SW 1271 (cell line): ENCODE data around the gene PSG7.
A peak's percentile ranks its signal among the peaks of the same experiment; 100 is the strongest.
"Not testable (repeated sequence)": the region's sequence is repeated elsewhere in the genome, so short reads cannot be mapped to it uniquely, and the experiment has no call there.

ENCODE experiments used
- DNase-seq, 2 experiments: peaks; one replicate each; lab custom pipeline; 2025; lab: John Stamatoyannopoulos, UW

The PSG7 gene

DNA sequence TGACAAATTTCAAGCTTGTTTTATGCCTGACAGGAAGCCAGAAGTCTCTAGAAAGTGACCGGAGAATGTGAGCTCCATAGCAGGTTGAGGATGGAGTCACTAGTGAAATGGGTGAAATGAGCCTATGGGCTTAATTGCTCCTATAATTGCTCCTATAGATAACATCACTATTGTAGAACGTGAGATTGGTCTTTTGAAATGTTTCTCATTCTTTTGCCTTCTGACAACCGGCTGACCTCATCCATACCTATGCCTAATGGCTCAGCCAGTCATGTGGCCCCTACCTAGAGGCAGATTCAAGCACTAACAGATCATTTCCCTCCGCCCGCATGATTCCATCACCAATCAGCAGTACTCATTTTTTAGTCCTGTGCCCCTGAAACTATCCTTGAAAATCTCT, 23.5 kb downstream of the PSG7 start:
- DNase-seq = not testable (repeated sequence)

GRCh38 chr19:42912941-42913340, 24.1 kb downstream of the PSG7 start:
- not testable (repeated sequence) for DNase-seq

GRCh38 chr19:42911731-42912130, 25.3 kb downstream of the PSG7 start:
- not testable (repeated sequence) for DNase-seq

DNA sequence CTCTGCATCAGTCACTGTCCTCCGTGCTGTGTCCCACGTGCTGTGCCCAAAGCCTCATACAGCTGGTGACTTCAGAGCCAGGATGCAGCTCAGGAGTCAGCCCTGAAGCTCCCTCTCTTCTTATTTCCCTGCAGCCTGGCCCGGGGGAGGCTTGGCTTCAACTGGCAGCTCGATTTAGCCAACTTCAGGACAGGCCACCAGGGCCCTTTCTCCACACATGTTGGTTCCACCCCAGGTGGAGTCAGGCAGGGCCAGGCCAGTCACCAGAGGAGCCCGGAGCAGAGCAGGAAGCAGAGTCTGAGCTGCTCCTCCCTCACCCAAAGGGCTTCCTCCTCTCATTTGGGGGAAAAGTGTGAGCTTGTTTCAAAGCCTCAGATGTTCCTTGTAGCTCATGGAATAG, 30.8 kb downstream of the PSG7 start:
- DNase-seq = not testable (repeated sequence)

- not testable (repeated sequence) for DNase-seq
Measured at GRCh38 chr19:42900561-42900960, 36.4 kb downstream of the PSG7 start.

- DNase-seq = not testable (repeated sequence)
Measured at GRCh38 chr19:42899674-42900073, 37.3 kb downstream of the PSG7 start.

- DNase-seq = not testable (repeated sequence)
Measured at GRCh38 chr19:42899110-42899509, 37.9 kb downstream of the PSG7 start.

- not testable (repeated sequence) for DNase-seq
Measured at GRCh38 chr19:42898656-42899055, 38.4 kb downstream of the PSG7 start.

- not testable (repeated sequence) for DNase-seq
Measured at GRCh38 chr19:42897729-42898128, 39.3 kb downstream of the PSG7 start.

- not testable (repeated sequence) for DNase-seq
Measured at GRCh38 chr19:42890446-42890845, 46.6 kb downstream of the PSG7 start.

DNA sequence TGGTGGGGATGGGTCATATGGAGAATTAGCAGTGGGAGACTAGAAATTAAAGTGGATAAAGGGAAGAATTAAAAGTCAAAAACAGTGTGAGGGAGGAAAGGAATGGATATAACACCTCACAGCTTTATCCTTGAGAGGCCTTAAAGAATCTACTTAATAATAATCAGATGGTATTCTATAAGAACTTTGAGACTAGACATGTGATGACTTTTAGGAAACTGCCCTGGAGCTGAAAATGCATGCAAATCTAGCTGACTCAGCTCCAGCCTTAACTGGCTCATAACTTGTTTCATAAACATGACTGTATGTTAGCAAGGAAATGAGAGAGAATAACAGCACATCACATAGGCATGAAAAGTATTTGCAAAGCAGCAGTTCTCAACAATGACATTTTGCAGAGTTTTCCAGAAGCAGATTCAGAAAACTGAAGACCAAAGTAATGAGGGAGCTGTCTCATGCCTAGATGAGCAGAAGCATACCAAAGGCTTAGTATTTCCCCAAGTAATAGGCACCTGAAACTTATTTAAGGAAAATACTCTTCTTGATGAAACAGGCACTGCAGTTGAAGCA, 49.0 kb downstream of the PSG7 start:
- not testable (repeated sequence) for DNase-seq

GRCh38 chr19:42882730-42883129, 54.3 kb downstream of the PSG7 start:
- DNase-seq = not testable (repeated sequence)

- DNase-seq = not testable (repeated sequence)
Measured at GRCh38 chr19:42882010-42882409, 55.0 kb downstream of the PSG7 start.

GRCh38 chr19:42881279-42881678, 55.7 kb downstream of the PSG7 start:
- not testable (repeated sequence) for DNase-seq

DNA sequence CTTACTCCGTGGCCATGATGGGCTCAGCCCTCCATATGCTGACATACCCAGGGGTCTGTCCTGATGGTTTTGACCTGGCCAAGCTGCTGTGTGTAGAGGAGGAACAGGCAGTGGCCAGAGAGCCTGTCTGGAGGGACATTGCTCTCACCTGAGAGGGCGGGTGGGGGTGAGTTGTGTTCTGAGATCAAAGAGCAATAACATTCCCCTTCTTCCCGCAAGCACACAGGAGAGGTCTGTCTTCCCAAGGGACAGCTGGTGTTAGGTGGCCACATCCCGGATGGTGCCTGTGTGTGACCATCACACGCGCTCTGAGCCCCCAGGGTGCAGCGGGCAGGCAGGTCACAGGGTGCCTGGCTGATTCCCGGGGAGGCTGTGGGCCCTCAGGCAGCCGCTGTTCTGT, 56.4 kb downstream of the PSG7 start:
- DNase-seq = not testable (repeated sequence)

DNA sequence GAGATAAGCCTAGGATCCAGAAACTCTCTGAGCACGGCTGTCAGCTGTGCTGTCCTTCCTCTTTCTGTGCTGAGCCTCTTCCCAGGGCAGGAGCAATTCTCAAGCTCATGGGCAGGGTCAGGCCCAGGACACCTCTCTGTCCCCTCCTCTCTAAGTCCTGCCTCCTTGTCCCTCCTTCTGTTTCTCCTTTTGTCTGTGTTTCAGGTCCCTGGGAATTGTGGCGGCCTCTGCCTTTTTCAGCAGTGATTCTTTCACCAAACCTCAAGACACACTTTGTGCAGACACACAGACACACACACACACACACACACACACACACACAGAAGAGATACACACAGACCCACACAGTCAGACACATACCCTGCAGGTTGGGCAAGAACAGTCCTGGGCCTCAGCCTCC, 57.4 kb downstream of the PSG7 start, which contains the start of gene PSG1:
PSG1 (minus strand) TSS at position 101 of the 400 bp plus-strand sequence. CDS start 132 bp downstream, outside the sequence.
- no peak for DNase-seq

DNA sequence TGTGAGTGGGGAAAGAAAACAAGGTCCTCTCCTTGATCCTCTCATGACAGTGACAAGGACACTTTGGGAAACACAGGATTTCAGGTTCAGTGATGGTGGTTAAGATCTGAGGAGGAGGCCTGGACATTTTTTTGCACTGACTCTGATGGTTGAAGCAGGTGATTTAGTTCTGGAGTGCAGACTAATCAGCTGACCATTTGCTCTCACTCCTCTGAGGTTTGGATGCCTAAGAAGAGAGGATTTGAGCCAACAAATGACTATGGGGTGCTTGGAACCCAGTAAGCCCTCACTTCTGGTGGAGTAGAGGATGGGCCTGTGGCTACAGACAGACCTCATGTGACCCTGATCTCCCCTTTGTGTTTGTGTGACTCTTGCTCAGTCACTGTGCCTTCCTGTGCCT, 60.4 kb downstream of the PSG7 start:
- DNase-seq = not testable (repeated sequence)

- not testable (repeated sequence) for DNase-seq
Measured at GRCh38 chr19:42875881-42876280, 61.1 kb downstream of the PSG7 start.

DNA sequence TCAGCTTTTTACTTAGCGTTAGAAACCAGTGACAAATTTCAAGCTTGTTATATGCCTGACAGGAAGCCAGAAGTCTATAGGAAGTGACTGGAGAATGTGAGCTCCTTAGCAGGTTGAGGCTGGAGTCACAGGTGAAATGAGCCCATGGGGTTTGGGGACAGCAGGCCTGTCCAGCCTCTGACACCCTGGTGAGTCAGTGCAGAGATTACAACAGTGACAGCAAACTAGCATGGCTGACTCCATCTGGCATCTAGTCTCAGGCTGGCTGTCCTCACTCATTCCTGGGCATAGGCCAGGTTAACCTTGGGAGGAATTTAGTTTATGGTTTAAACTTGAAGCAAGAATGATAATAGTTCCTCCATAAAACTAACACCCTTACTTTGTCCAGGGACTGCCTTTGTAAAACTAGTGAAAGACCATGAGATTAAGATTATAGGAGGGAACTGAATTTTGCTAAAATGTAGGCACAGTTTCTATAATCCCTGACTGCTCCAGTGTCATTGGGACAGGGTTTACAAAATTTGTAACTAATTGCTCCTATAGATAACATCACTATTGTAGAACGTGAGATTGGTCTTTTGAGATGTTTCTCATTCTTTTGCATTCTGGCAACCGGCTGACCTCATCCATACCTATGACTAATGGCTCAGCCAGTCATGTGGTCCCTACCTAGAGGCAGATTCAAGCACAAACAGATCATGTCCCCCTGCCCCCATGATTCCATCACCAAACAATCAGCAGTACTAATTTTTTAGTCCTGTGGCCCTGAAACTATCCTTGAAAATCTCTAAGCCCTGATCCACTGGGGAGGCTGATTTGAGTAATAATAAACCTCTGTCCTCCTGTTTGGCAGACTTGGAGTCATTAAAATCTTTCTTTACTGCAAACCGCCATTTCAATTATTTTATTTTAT, 61.9 kb downstream of the PSG7 start:
- DNase-seq = peak; percentile 7 to 23

GRCh38 chr19:42874136-42874535, 62.9 kb downstream of the PSG7 start:
- DNase-seq = not testable (repeated sequence)
